Measurements from ENCODE around the gene NAIF1.
"Not testable (repeated sequence)": the region's sequence is repeated elsewhere in the genome, so short reads cannot be mapped to it uniquely, and the experiment has no call there.

The NAIF1 gene

DNA sequence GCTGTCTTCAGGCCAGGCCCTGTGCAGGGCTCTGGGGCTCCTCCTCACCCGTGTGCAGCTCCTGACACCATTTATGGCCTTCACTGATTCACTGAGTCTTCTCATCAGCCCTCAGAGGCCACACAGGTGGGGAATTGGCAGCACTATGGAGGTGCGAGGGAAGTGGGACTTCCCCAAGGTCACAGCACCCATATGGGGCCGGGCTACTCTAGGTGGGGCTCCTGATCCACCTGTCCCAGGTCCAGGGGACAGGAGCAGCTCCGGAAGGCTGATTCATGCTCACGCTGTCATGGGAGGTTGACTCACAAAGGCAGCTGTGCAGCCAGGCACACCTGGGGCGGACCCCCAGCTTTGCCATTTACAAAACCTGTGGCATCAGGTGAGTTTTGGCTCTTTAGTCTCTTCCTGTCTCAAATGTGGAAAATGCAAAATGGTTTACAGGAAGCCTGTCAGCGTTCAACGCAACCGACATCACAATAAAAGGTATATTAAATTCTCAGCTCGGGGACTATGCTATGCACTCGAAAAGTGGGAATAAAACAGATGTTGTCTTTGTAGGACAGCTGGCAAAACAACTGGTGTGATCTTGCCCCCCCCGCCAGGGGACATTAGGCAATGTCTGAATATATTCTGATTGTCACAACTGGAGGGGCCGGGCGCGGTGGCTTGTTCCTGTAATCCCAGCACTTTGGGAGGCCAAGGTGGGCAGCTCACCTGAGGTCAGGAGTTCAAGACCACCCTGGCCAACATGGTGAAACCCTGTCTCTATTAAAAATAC lies 15.0 kb downstream of the NAIF1 start:
- Histone ChIP-seq H3K4me1 (ENCODE audit: control insufficient read depth in 1 of 2, insufficient read depth in 2 of 2, low read length in 2 of 2) (peaks cover 5 to 6% of the 10 kb centered on the region in 2 donors), H3K4me3 (ENCODE audit: low read depth in 1 of 2, low read length in 2 of 2) (no peak overlapping the region), H3K27ac (ENCODE audit: low read length) (no peak overlapping the region), H3K36me3 (ENCODE audit: control insufficient read depth in 1 of 2, insufficient read depth in 2 of 2, low read length in 2 of 2) (no peaks in the 10 kb centered on the region), H3K27me3 (ENCODE audit: low read depth, low read length) (no peaks in the 10 kb centered on the region), H3K9me3 (ENCODE audit: control insufficient read depth in 1 of 2, low read length in 2 of 2) (no peaks in the 10 kb centered on the region)

DNA sequence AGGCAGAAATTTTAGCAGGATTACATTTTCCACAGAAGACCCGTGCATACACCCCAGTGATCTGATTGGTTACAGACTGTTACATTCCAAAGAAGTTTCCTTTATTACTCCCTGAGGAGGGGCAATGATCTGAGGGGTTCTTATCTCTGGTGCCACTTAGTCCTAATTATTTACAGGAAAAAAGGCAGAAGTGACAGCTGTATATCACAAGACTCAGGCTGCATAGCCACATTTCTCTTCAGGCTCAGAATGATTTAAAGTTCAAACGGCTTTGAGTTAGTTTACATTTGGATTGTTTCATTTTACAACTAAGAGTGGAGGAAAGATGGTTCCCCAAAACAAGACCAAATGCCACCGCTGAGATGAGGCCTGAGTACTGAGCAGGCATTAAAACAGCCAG lies 17.3 kb downstream of the NAIF1 start:
- no peak overlapping the region for H3K4me3 ChIP-seq (ENCODE audit: low read depth in 1 of 2, low read length in 2 of 2)
- no peaks in the 10 kb centered on the region for H3K36me3 ChIP-seq (ENCODE audit: control insufficient read depth in 1 of 2, insufficient read depth in 2 of 2, low read length in 2 of 2)
- H3K9me3 ChIP-seq (ENCODE audit: control insufficient read depth in 1 of 2, low read length in 2 of 2): no peaks in the 10 kb centered on the region
- H3K27me3 ChIP-seq (ENCODE audit: low read depth, low read length): no peaks in the 10 kb centered on the region
- H3K27ac ChIP-seq (ENCODE audit: low read length): no peak overlapping the region
- H3K4me1 ChIP-seq (ENCODE audit: control insufficient read depth in 1 of 2, insufficient read depth in 2 of 2, low read length in 2 of 2): peaks cover 5 to 6% of the 10 kb centered on the region in 2 donors

DNA sequence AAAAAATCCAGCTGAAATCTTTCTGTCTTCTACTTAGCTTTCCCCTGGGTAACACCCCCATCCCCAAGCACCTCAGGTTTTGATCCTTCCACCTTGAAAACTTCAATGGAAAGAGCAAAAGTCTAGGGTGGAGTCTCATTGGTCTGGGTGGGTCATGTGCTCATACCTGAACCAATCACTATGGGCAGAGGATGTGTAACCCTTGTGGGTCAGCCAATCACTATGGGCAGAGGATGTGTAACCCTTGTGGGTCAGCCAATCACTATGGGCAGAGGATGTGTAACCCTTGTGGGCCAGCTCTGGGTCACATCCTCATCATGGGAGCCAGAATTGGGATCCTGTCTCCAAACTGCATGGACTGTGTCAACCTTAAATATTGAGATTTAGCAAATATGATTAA lies 18.5 kb downstream of the NAIF1 start:
- no peaks in the 10 kb centered on the region for H3K9me3 ChIP-seq (ENCODE audit: control insufficient read depth in 1 of 2, low read length in 2 of 2)
- no peaks in the 10 kb centered on the region for H3K36me3 ChIP-seq (ENCODE audit: control insufficient read depth in 1 of 2, insufficient read depth in 2 of 2, low read length in 2 of 2)
- H3K27ac ChIP-seq (ENCODE audit: low read length): no peak overlapping the region
- no peak overlapping the region for H3K4me3 ChIP-seq (ENCODE audit: low read depth in 1 of 2, low read length in 2 of 2)
- H3K27me3 ChIP-seq (ENCODE audit: low read depth, low read length): no peaks in the 10 kb centered on the region
- H3K4me1 ChIP-seq (ENCODE audit: control insufficient read depth in 1 of 2, insufficient read depth in 2 of 2, low read length in 2 of 2): peaks cover 5 to 6% of the 10 kb centered on the region in 2 donors

DNA sequence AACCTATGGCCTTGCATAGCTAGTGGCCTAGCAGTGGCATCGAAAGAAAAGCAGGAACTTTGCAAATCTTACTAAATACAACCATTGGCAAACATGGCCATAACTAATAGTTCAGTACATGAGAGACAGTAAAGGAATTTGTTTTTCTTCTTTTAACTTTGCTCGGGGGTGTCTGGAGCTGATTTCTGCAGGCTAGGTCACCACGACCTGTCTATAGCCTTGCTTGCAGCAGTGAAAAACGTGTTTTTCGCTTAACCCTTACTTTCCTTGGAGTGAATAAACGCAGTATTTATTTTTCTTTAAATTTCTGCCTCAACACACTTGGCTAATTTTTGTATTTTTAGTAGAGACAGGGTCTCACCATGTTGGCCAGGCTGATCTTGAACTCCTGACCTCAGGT lies 19.9 kb downstream of the NAIF1 start:
- no peak overlapping the region for H3K27ac ChIP-seq (ENCODE audit: low read length)

GRCh38 chr9:128045831-128046230 lies 21.3 kb downstream of the NAIF1 start:
- H3K4me1 ChIP-seq (ENCODE audit: control insufficient read depth in 1 of 2, insufficient read depth in 2 of 2, low read length in 2 of 2): peaks cover 5 to 6% of the 10 kb centered on the region in 2 donors
- no peak overlapping the region for H3K4me3 ChIP-seq (ENCODE audit: low read depth in 1 of 2, low read length in 2 of 2)
- no peaks in the 10 kb centered on the region for H3K9me3 ChIP-seq (ENCODE audit: control insufficient read depth in 1 of 2, low read length in 2 of 2)
- H3K27me3 ChIP-seq (ENCODE audit: low read depth, low read length): no peaks in the 10 kb centered on the region
- H3K36me3 ChIP-seq (ENCODE audit: control insufficient read depth in 1 of 2, insufficient read depth in 2 of 2, low read length in 2 of 2): no peaks in the 10 kb centered on the region
- no peak overlapping the region for H3K27ac ChIP-seq (ENCODE audit: low read length)

More for the DNA sequence above, 19.9 kb downstream of the NAIF1 start:
- no peak overlapping the region for H3K4me3 ChIP-seq (ENCODE audit: low read depth in 1 of 2, low read length in 2 of 2)
- H3K27me3 ChIP-seq (ENCODE audit: low read depth, low read length): no peaks in the 10 kb centered on the region
- H3K4me1 ChIP-seq (ENCODE audit: control insufficient read depth in 1 of 2, insufficient read depth in 2 of 2, low read length in 2 of 2): peaks cover 5 to 6% of the 10 kb centered on the region in 2 donors
- H3K36me3 ChIP-seq (ENCODE audit: control insufficient read depth in 1 of 2, insufficient read depth in 2 of 2, low read length in 2 of 2): no peaks in the 10 kb centered on the region
- no peaks in the 10 kb centered on the region for H3K9me3 ChIP-seq (ENCODE audit: control insufficient read depth in 1 of 2, low read length in 2 of 2)

GRCh38 chr9:128045409-128045808 lies 21.7 kb downstream of the NAIF1 start:
- not testable (repeated sequence) for H3K36me3 ChIP-seq (ENCODE audit: control insufficient read depth in 1 of 2, insufficient read depth in 2 of 2, low read length in 2 of 2); H3K9me3 ChIP-seq (ENCODE audit: control insufficient read depth in 1 of 2, low read length in 2 of 2); H3K4me1 ChIP-seq (ENCODE audit: control insufficient read depth in 1 of 2, insufficient read depth in 2 of 2, low read length in 2 of 2); H3K4me3 ChIP-seq (ENCODE audit: low read depth in 1 of 2, low read length in 2 of 2); H3K27me3 ChIP-seq (ENCODE audit: low read depth, low read length); H3K27ac ChIP-seq (ENCODE audit: low read length)

DNA sequence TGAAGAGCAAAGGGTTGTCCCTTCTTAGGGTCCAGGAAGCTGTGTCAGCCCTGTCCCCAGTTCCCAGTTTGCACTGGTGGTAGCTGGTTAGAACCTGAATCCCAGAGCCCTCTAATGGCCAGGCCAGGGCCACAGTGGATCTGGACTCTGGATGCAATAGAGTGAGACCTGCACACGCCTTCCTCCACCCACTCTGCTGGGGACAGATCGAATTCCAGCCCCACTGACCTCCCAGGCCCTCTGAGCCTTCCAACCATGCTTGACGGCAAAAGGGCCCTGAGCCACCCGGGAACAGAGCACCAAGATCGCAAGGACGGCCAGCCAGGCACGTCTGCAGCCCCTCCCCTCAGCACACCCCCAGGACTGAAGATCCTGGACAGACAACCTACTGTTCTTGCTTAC lies 23.7 kb downstream of the NAIF1 start:
- Histone ChIP-seq H3K9me3 (ENCODE audit: control insufficient read depth in 1 of 2, low read length in 2 of 2) (no peaks in the 10 kb centered on the region), H3K4me3 (ENCODE audit: low read depth in 1 of 2, low read length in 2 of 2) (no peak overlapping the region), H3K4me1 (ENCODE audit: control insufficient read depth in 1 of 2, insufficient read depth in 2 of 2, low read length in 2 of 2) (peaks cover 5 to 6% of the 10 kb centered on the region in 2 donors), H3K27ac (ENCODE audit: low read length) (no peak overlapping the region), H3K36me3 (ENCODE audit: control insufficient read depth in 1 of 2, insufficient read depth in 2 of 2, low read length in 2 of 2) (no peaks in the 10 kb centered on the region), H3K27me3 (ENCODE audit: low read depth, low read length) (no peaks in the 10 kb centered on the region)

DNA sequence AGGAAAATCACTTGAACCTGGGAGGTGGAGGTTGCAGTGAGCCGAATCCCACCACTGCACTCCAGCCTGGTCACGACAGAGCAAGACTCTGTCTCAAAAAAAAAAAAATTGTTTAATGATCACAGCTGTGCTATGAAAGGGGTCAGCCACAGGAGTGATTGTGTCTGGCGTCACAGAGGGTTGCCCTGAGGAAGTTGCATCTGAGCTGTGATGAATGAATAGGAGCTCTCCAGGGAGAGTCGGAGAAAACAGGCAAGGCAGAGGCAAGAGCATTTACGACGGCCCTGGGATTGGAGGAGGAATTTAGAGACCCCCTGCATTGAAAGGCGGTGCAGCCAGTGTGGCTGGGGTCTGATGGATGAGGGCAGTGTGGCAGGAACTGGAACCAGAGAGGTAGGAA lies 25.1 kb downstream of the NAIF1 start:
- H3K9me3 ChIP-seq (ENCODE audit: control insufficient read depth in 1 of 2, low read length in 2 of 2): no peaks in the 10 kb centered on the region
- peaks cover 5 to 6% of the 10 kb centered on the region in 2 donors for H3K4me1 ChIP-seq (ENCODE audit: control insufficient read depth in 1 of 2, insufficient read depth in 2 of 2, low read length in 2 of 2)
- H3K27me3 ChIP-seq (ENCODE audit: low read depth, low read length): no peaks in the 10 kb centered on the region
- H3K4me3 ChIP-seq (ENCODE audit: low read depth in 1 of 2, low read length in 2 of 2): no peak overlapping the region
- H3K27ac ChIP-seq (ENCODE audit: low read length): no peak overlapping the region
- no peaks in the 10 kb centered on the region for H3K36me3 ChIP-seq (ENCODE audit: control insufficient read depth in 1 of 2, insufficient read depth in 2 of 2, low read length in 2 of 2)

DNA sequence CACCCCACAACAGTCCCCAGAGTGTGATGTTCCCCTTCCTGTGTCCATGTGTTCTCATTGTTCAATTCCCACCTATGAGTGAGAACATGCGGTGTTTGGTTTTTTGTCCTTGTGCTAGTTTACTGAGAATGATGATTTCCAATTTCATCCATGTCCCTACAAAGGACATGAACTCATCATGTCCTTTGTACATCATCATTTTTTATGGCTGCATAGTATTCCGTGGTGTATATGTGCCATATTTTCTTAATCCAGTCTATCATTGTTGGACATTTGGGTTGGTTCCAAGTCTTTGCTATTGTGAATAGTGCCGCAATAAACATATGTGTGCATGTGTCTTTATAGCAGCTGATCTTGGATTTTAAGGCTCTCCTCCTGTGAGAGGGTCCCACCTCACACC lies 26.3 kb downstream of the NAIF1 start:
- not testable (repeated sequence) for H3K9me3 ChIP-seq (ENCODE audit: control insufficient read depth in 1 of 2, low read length in 2 of 2); H3K4me1 ChIP-seq (ENCODE audit: control insufficient read depth in 1 of 2, insufficient read depth in 2 of 2, low read length in 2 of 2); H3K4me3 ChIP-seq (ENCODE audit: low read depth in 1 of 2, low read length in 2 of 2); H3K27ac ChIP-seq (ENCODE audit: low read length); H3K36me3 ChIP-seq (ENCODE audit: control insufficient read depth in 1 of 2, insufficient read depth in 2 of 2, low read length in 2 of 2); H3K27me3 ChIP-seq (ENCODE audit: low read depth, low read length)

DNA sequence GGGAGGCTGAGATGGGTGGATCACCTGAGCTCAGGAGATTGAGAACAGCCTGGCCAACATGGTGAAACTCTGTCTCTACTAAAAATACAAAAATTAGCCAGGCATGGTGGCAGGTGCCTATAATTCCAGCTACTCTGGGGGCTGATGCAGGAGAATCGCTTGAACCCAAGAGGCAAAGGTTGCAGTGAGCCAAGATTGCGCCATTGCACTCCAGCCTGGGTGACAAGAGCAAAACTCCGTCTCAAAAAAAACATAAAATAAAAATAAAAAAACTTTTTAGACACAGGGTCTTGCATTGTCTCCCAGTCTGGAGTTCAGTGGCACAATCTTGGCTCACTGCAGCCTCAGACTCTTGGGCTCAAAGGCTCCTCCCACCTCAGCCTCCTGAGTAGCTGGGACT lies 30.6 kb downstream of the NAIF1 start:
- not testable (repeated sequence) for H3K36me3 ChIP-seq (ENCODE audit: control insufficient read depth in 1 of 2, insufficient read depth in 2 of 2, low read length in 2 of 2); H3K9me3 ChIP-seq (ENCODE audit: control insufficient read depth in 1 of 2, low read length in 2 of 2); H3K27me3 ChIP-seq (ENCODE audit: low read depth, low read length); H3K4me3 ChIP-seq (ENCODE audit: low read depth in 1 of 2, low read length in 2 of 2); H3K27ac ChIP-seq (ENCODE audit: low read length); H3K4me1 ChIP-seq (ENCODE audit: control insufficient read depth in 1 of 2, insufficient read depth in 2 of 2, low read length in 2 of 2)

- no peak overlapping the region for H3K27ac ChIP-seq (ENCODE audit: low read length)
- no peaks in the 10 kb centered on the region for H3K27me3 ChIP-seq (ENCODE audit: low read depth, low read length)
- H3K4me1 ChIP-seq (ENCODE audit: control insufficient read depth in 1 of 2, insufficient read depth in 2 of 2, low read length in 2 of 2): no peaks in the 10 kb centered on the region
- H3K36me3 ChIP-seq (ENCODE audit: control insufficient read depth in 1 of 2, insufficient read depth in 2 of 2, low read length in 2 of 2): no peaks in the 10 kb centered on the region
- H3K9me3 ChIP-seq (ENCODE audit: control insufficient read depth in 1 of 2, low read length in 2 of 2): no peaks in the 10 kb centered on the region
- no peak overlapping the region for H3K4me3 ChIP-seq (ENCODE audit: low read depth in 1 of 2, low read length in 2 of 2)
Measured at GRCh38 chr9:128034821-128035652, 32.1 kb downstream of the NAIF1 start.
